Peyer's patch (tissue), 4 donors: ENCODE data around the gene VAPA. TPM values are rescaled to one million over a fixed set of nuclear protein-coding genes. Genes with fewer than 3 reads are reported as not detected.
"Not testable (repeated sequence)": the region's sequence is repeated elsewhere in the genome, so short reads cannot be mapped to it uniquely, and the experiment has no call there.

Source experiments
- DNase-seq, 3 donors: peaks; one replicate each; pipeline ENCODE4 v3.0.0-alpha.2; 2017 to 2019
- H3K27ac ChIP-seq, 4 donors: fragments of 200-600 bp; sonication (generic); one replicate each; pipeline ENCODE4 v1.5.1; 2016 to 2019
- H3K27me3 ChIP-seq, 2 donors: fragments of 200-600 bp; sonication (generic); one replicate each; pipeline ENCODE4 v1.5.1; 2019
- H3K36me3 ChIP-seq, 3 donors: fragments of 200-600 bp; sonication (generic); one replicate each; pipeline ENCODE4 v1.5.1; 2016 to 2019
- H3K4me1 ChIP-seq, 4 donors: fragments of 200-600 bp; sonication (generic); one replicate each; pipeline ENCODE4 v1.5.1; 2016 to 2019
- H3K4me3 ChIP-seq, 4 donors: fragments of 200-600 bp; sonication (generic); 1 replicate in 3 of 4; 2 replicates in 1 of 4; pipeline ENCODE4 v1.5.1; 2016 to 2019; ENCODE audit warnings: mild to moderate bottlenecking in 1 of 4
- H3K9me3 ChIP-seq, 4 donors: fragments of 200-600 bp; sonication (generic); one replicate each; pipeline ENCODE4 v1.5.1; 2016 to 2019; ENCODE audit warnings: mild to moderate bottlenecking in 1 of 4
- POLR2A ChIP-seq, 2 donors: fragments of 450-650 bp; IDR thresholded peaks; one replicate each; pipeline ENCODE4 v1.5.1; 2017; ENCODE audit warnings: antibody characterized with exemption in 2 of 2, mild to moderate bottlenecking in 2 of 2, moderate library complexity in 2 of 2
- total RNA-seq, 4 donors: library from RNA; depleted of rRNA; stranded (reverse); fragments of >200 nt; gene quantifications; one replicate each; pipeline ENCODE4 v1.1.0, GENCODE V29; 2016
- TF ChIP-seq, protein P1 (sequence below), 6 experiments: fragments of 450-650 bp in 4 of 6; fragments of 200-600 bp in 2 of 6; sonication (generic) in 1 of 6; IDR thresholded peaks; one replicate each; pipeline ENCODE4 v1.5.1; 2017 to 2019; ENCODE audit warnings: antibody characterized with exemption in 6 of 6, mild to moderate bottlenecking in 3 of 6, moderate library complexity in 1 of 6

Gene VAPA
- total RNA-seq, 4 donors from 2014 or later = 155 to 232 (median 219) TPM

DNA sequence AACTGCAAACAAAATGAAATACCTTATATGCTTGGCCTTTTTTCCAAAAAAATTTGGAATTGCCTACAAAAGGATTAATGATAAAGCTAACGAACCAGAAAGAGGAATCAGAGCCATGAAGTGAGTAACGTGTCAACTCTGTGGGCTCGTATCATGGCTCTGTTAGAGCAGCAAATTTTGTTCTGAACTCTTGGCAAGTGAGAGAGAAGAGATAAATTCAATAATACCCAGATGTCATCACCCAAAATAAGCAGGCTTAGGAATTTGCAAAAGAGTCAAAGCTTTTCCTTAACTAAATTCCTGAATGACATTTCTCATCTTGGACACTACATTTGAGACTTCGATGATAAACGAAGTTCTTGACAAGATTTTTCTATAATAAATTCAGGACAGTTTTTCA lies 23.6 kb upstream of the VAPA start:
- TF ChIP-seq, protein P1, sequence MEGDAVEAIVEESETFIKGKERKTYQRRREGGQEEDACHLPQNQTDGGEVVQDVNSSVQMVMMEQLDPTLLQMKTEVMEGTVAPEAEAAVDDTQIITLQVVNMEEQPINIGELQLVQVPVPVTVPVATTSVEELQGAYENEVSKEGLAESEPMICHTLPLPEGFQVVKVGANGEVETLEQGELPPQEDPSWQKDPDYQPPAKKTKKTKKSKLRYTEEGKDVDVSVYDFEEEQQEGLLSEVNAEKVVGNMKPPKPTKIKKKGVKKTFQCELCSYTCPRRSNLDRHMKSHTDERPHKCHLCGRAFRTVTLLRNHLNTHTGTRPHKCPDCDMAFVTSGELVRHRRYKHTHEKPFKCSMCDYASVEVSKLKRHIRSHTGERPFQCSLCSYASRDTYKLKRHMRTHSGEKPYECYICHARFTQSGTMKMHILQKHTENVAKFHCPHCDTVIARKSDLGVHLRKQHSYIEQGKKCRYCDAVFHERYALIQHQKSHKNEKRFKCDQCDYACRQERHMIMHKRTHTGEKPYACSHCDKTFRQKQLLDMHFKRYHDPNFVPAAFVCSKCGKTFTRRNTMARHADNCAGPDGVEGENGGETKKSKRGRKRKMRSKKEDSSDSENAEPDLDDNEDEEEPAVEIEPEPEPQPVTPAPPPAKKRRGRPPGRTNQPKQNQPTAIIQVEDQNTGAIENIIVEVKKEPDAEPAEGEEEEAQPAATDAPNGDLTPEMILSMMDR (IDR thresholded peaks at IDR 0.05) = no peak
- TF ChIP-seq POLR2A (IDR thresholded peaks at IDR 0.05) = no peak
- no peak overlapping the region for H3K27ac ChIP-seq
- H3K27me3 ChIP-seq = no peaks in the 10 kb centered on the region
- no peak overlapping the region for H3K4me3 ChIP-seq
- no peaks in the 10 kb centered on the region for H3K36me3 ChIP-seq
- no peak for DNase-seq
- no peaks in the 10 kb centered on the region for H3K4me1 ChIP-seq
- H3K9me3 ChIP-seq = no peaks in the 10 kb centered on the region

DNA sequence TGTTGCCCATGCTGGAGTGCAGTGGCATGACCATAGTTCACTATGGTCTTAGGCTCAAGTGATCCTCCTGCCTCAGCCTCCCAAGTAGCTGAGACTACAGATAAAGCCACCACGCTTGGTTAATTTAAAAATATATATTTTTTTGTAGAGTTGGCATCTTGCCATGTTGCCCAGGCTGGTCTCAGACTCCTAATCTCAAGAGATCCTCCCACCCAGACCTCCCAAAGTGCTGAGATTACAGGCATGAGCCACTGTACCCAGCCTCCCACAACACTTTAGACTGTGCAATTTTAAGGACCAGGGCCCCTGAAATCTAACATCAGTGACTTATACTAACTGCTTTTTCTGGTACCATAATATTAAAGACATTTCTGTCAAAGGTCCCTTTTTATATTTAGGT lies 22.9 kb upstream of the VAPA start:
- H3K4me1 ChIP-seq = no peaks in the 10 kb centered on the region
- H3K27me3 ChIP-seq = no peaks in the 10 kb centered on the region
- TF ChIP-seq, protein P1 (IDR thresholded peaks at IDR 0.05) = no peak
- TF ChIP-seq POLR2A (IDR thresholded peaks at IDR 0.05) = no peak
- H3K9me3 ChIP-seq = no peaks in the 10 kb centered on the region
- H3K27ac ChIP-seq = no peak overlapping the region
- no peaks in the 10 kb centered on the region for H3K36me3 ChIP-seq
- no peak for DNase-seq
- H3K4me3 ChIP-seq = no peak overlapping the region

DNA sequence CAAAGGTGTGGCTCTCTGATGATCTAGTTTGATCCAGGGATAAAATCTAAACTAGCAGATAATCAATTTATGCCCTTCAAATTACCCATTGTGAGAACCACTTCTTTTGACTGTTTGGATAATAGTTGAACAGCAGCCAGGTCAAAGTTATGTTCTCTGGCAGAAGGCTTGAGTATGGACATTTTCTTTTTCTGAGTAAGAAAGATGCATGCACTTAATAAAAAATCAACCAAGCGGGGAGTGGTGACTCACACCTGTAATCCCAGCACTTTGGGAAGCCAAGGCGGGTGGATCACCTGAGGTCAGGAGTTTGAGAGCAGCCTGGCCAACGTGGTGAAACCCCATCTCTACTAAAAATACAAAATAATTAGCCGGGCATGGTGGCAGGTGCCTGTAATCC lies 22.3 kb upstream of the VAPA start:
- not testable (repeated sequence) for H3K9me3 ChIP-seq, H3K4me1 ChIP-seq, H3K4me3 ChIP-seq, H3K27me3 ChIP-seq, H3K27ac ChIP-seq, H3K36me3 ChIP-seq, DNase-seq

DNA sequence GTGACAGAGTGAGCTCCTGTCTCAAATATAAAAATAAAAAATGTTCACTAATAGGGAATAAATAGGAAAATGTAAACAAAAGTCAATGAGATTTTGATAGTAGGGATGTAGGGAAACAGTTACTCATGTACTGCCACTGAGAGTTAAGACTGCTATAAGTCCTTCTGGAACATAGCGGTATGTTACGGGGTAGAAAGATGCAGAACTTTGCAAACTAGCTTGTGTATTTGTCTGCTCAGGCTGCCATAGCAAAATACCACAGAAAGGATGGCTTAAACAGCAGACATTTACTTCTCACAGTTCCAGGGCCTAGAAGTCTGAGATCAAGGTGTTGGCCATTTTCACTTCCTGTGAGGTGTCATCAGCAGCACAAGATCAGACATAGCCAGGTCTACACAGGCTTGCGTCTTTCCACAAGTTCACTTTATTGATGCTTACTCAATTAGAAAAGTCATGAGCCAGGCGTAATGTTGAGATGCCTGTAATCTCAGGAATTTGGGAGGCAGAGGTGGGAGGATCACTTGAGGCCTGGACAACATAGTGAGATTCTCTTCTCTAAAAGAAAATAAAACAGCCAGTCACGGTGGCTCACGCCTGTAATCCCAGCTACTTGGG lies 19.3 kb upstream of the VAPA start:
- H3K36me3 ChIP-seq = no peaks in the 10 kb centered on the region
- H3K27me3 ChIP-seq = no peaks in the 10 kb centered on the region
- H3K4me3 ChIP-seq = no peak overlapping the region
- no peaks in the 10 kb centered on the region for H3K9me3 ChIP-seq
- no peak overlapping the region for H3K27ac ChIP-seq
- no peak for DNase-seq
- no peak for TF ChIP-seq POLR2A (IDR thresholded peaks at IDR 0.05)
- TF ChIP-seq, protein P1 (IDR thresholded peaks at IDR 0.05) = no peak
- peaks cover 0 to 8% (median 0%) of the 10 kb centered on the region in 4 donors for H3K4me1 ChIP-seq

DNA sequence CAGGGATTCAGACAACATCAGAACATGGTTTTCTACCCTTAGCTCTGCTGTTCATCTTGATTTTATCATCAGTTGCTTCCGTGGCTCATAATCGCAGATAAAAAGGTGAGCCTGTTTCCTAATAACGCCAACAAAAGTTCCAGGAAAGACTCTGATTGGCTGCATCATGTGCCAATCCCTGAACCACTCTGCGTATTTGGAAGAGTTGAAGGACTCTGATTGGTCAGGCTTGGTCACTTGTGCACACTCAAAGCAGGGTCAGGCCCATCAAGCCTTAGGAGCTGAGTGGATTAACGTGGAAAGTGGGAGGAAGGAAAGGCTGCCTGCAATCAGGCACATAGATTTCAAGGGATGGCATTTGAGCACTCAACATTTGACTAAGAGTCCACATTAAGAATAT lies 16.7 kb upstream of the VAPA start:
- H3K36me3 ChIP-seq = no peaks in the 10 kb centered on the region
- peaks cover 0 to 9% (median 0%) of the 10 kb centered on the region in 4 donors for H3K4me1 ChIP-seq
- TF ChIP-seq, protein P1 (IDR thresholded peaks at IDR 0.05) = no peak
- TF ChIP-seq POLR2A (IDR thresholded peaks at IDR 0.05) = no peak
- DNase-seq = no peak
- H3K4me3 ChIP-seq = no peak overlapping the region
- H3K27ac ChIP-seq = no peak overlapping the region
- H3K9me3 ChIP-seq = no peaks in the 10 kb centered on the region
- H3K27me3 ChIP-seq = no peaks in the 10 kb centered on the region

DNA sequence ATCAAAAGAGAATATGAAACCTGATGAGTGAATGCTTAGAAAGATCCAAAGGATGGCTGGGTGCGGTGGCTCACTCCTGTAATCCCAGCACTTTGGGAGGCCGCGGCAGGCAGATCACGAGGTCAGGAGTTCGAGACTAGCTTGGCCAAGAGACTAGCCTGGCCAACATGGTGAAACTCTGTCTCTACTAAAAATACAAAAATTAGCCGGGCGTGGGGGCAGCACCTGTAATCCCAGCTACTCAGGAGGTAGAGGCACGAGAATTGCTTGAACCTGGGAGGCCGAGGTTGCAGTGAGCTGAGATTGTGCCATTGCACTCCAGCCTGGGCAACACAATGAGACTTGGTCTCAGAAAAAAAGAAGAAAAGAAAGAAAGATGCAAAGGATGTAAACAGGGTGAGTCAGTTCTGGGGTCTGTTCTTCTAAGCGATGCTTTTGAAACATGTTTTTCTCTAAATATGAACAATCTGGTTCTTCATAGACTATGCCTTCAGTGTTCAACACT lies 16.0 kb upstream of the VAPA start:
- not testable (repeated sequence) for DNase-seq, H3K4me1 ChIP-seq, H3K27me3 ChIP-seq, H3K27ac ChIP-seq, H3K4me3 ChIP-seq, H3K36me3 ChIP-seq, H3K9me3 ChIP-seq
